ENCODE data around the gene ACTG1. TPM values are rescaled to one million over a fixed set of nuclear protein-coding genes. Genes with fewer than 3 reads are reported as not detected.

Gene ACTG1
- total RNA-seq, 1 experiment from 2014 or later = 2,634 TPM

DNA sequence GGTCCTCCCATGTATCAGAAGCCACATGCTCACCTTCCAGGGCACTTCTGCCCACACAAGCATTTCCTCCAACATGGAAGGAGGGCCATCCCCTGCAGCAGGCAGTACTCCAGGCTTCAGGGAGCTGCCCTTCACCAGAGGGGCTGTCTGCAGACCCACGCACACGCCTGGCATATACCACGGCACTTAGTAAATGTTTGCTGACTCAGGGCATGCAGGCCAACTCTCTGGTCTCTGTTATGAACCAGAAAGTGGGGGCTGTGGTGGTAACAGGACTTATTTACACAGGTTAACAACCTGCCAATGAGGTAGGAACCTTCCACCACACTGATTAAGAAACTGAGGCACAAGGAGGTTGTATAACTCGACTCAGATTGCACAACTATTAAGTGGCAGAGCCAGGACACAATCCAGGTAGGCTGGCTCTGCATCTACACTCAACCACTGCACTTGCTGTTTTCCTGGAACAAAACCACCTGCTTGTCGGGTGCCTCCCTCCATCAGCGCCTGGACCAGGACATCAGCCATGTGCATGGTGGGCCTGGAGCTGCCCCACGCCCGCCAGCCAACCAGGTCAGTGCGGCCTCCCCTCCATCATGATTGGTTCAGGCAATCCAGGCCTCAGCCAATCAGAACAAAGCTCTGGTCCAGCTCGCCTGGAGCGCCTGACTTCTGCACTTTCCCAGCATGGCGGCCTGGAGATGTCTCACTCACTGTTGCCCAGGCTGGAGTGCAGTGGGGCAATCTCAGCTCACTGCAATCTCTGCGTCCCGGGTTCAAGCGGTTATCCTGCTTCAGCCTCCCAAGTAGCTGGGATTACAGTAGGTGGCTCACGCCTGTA, 19.2 kb downstream of the ACTG1 start:
- Histone ChIP-seq H3K9me3 (ENCODE audit: low read length) (no peaks in the 10 kb centered on the region), H2AFZ (ENCODE audit: low read length) (no peak overlapping the region), H3K4me3 (ENCODE audit: low read length) (no peak overlapping the region), H3K4me1 (ENCODE audit: low read length) (peaks cover 5% of the 10 kb centered on the region), H3K27me3 (ENCODE audit: low read length) (no peaks in the 10 kb centered on the region), H3K79me2 (ENCODE audit: low read length) (no peaks in the 10 kb centered on the region), H3K9me2 (replicated peaks; ENCODE audit: insufficient read depth, low read length) (no peaks in the 10 kb centered on the region), H3K36me3 (ENCODE audit: insufficient read depth, low read length) (no peaks in the 10 kb centered on the region), H4K20me1 (ENCODE audit: insufficient read depth, low read depth, low read length) (no peaks in the 10 kb centered on the region), H3K27ac (ENCODE audit: low read length) (no peak overlapping the region), H3K4me2 (ENCODE audit: low read depth, low read length, poor library complexity, severe bottlenecking) (no peak overlapping the region), H3K9ac (ENCODE audit: low read length) (no peak overlapping the region)
- no peak for DNase-seq

DNA sequence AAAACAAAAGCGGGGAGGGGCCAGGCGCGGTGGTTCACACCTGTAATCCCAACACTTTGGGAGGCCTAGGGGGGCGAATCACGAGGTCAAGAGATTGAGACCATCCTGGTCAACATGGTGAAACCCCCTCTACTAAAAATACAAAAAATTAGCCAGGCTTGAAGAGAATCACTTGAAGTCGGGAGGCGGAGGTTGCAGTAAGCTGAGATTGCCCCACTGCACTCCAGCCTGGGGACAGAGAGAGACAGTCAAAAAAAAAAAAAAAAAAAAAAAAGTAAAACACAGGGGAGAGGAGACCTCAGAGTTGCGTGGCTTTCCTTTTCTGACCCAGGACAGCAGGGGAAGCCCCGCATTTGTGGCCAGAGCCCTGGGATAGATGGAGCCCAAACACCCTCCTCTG, 19.9 kb downstream of the ACTG1 start:
- H3K27ac ChIP-seq (ENCODE audit: low read length) = no peak overlapping the region
- H3K4me2 ChIP-seq (ENCODE audit: low read depth, low read length, poor library complexity, severe bottlenecking) = no peak overlapping the region
- H4K20me1 ChIP-seq (ENCODE audit: insufficient read depth, low read depth, low read length) = no peaks in the 10 kb centered on the region
- no peaks in the 10 kb centered on the region for H3K9me3 ChIP-seq (ENCODE audit: low read length)
- H3K9ac ChIP-seq (ENCODE audit: low read length) = no peak overlapping the region
- H3K4me3 ChIP-seq (ENCODE audit: low read length) = no peak overlapping the region
- no peaks in the 10 kb centered on the region for H3K9me2 ChIP-seq (replicated peaks; ENCODE audit: insufficient read depth, low read length)
- peaks cover 5% of the 10 kb centered on the region for H3K4me1 ChIP-seq (ENCODE audit: low read length)
- H2AFZ ChIP-seq (ENCODE audit: low read length) = no peak overlapping the region
- no peaks in the 10 kb centered on the region for H3K27me3 ChIP-seq (ENCODE audit: low read length)
- no peaks in the 10 kb centered on the region for H3K79me2 ChIP-seq (ENCODE audit: low read length)
- H3K36me3 ChIP-seq (ENCODE audit: insufficient read depth, low read length) = no peaks in the 10 kb centered on the region
- DNase-seq = no peak

DNA sequence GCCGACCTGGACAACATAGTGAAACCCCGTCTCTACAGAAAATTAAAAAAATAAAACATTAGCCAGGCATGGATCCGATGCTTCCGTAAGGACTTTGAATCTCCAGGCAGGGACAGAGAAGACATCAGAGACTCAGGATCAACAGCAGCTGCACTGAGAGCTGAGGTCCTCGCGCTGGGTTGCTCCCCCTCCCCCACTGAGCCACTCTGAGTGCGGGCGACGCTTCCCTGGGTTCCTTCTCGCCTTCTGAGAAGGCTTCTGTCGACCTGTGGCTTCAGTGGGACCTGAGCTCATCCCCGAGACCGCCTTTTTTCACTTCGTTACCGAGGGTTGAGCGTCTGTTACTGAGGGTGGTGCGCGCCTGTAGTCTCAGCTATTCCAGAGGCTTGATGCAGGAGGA, 20.4 kb downstream of the ACTG1 start:
- Histone ChIP-seq H3K79me2 (ENCODE audit: low read length) (no peaks in the 10 kb centered on the region), H3K4me2 (ENCODE audit: low read depth, low read length, poor library complexity, severe bottlenecking) (no peak overlapping the region), H3K27ac (ENCODE audit: low read length) (no peak overlapping the region), H2AFZ (ENCODE audit: low read length) (no peak overlapping the region), H3K4me3 (ENCODE audit: low read length) (no peak overlapping the region), H3K9me3 (ENCODE audit: low read length) (no peaks in the 10 kb centered on the region), H3K9me2 (replicated peaks; ENCODE audit: insufficient read depth, low read length) (no peaks in the 10 kb centered on the region), H3K27me3 (ENCODE audit: low read length) (no peaks in the 10 kb centered on the region), H3K36me3 (ENCODE audit: insufficient read depth, low read length) (no peaks in the 10 kb centered on the region), H3K9ac (ENCODE audit: low read length) (no peak overlapping the region), H4K20me1 (ENCODE audit: insufficient read depth, low read depth, low read length) (no peaks in the 10 kb centered on the region), H3K4me1 (ENCODE audit: low read length) (peaks cover 5% of the 10 kb centered on the region)
- DNase-seq = no peak

DNA sequence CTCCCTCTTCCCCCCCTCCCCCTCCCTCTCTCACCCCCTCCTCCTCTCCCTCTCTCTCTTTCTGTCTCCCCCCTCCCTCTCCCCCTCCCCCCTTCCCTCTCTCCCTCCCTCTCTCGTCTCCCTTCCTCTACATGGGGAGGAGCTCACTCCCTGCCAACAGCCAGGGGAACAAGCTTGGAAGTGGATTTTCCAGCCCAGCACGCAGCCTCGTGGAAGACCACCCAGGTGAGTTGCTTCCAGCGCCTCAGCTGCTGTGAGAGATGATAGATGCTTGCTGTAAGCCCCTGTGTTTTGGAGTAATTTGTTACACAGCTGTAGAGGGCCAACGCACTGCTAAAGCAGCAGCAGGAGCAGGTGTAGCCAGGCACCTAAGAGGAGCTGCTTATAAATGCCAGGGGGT, 20.8 kb downstream of the ACTG1 start:
- Histone ChIP-seq H3K27me3 (ENCODE audit: low read length) (no peaks in the 10 kb centered on the region), H3K4me2 (ENCODE audit: low read depth, low read length, poor library complexity, severe bottlenecking) (no peak overlapping the region), H3K36me3 (ENCODE audit: insufficient read depth, low read length) (no peaks in the 10 kb centered on the region), H3K4me3 (ENCODE audit: low read length) (no peak overlapping the region), H3K79me2 (ENCODE audit: low read length) (no peaks in the 10 kb centered on the region), H3K4me1 (ENCODE audit: low read length) (peaks cover 5% of the 10 kb centered on the region), H4K20me1 (ENCODE audit: insufficient read depth, low read depth, low read length) (no peaks in the 10 kb centered on the region), H3K9me2 (replicated peaks; ENCODE audit: insufficient read depth, low read length) (no peaks in the 10 kb centered on the region), H3K9me3 (ENCODE audit: low read length) (no peaks in the 10 kb centered on the region), H3K27ac (ENCODE audit: low read length) (no peak overlapping the region), H3K9ac (ENCODE audit: low read length) (no peak overlapping the region), H2AFZ (ENCODE audit: low read length) (no peak overlapping the region)
- DNase-seq = no peak

DNA sequence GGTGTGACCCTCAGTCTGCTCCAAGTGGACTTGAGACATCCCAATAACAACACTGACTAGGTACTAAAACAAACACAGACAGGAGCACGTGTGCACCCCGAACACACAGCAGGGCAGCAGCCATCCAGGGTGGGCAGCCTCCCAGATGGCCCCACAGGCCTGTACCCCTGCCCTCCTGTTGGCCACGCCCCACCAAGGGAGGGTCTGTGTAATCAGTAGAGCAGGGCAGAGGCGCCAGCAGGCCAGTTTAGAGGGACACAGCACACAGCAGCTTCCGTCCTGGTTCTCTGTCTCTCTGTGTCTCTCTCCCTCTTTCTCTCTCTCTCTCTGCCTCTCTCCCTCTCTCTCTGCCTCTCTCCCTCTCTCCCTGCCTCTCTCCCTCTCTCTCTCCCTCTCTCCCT, 21.4 kb downstream of the ACTG1 start:
- Histone ChIP-seq H2AFZ (ENCODE audit: low read length) (no peak overlapping the region), H4K20me1 (ENCODE audit: insufficient read depth, low read depth, low read length) (no peaks in the 10 kb centered on the region), H3K4me2 (ENCODE audit: low read depth, low read length, poor library complexity, severe bottlenecking) (no peak overlapping the region), H3K27ac (ENCODE audit: low read length) (no peak overlapping the region), H3K9me2 (replicated peaks; ENCODE audit: insufficient read depth, low read length) (no peaks in the 10 kb centered on the region), H3K4me1 (ENCODE audit: low read length) (peaks cover 5% of the 10 kb centered on the region), H3K9ac (ENCODE audit: low read length) (no peak overlapping the region), H3K4me3 (ENCODE audit: low read length) (no peak overlapping the region), H3K27me3 (ENCODE audit: low read length) (no peaks in the 10 kb centered on the region), H3K36me3 (ENCODE audit: insufficient read depth, low read length) (no peaks in the 10 kb centered on the region), H3K9me3 (ENCODE audit: low read length) (no peaks in the 10 kb centered on the region), H3K79me2 (ENCODE audit: low read length) (no peaks in the 10 kb centered on the region)
- DNase-seq = no peak

DNA sequence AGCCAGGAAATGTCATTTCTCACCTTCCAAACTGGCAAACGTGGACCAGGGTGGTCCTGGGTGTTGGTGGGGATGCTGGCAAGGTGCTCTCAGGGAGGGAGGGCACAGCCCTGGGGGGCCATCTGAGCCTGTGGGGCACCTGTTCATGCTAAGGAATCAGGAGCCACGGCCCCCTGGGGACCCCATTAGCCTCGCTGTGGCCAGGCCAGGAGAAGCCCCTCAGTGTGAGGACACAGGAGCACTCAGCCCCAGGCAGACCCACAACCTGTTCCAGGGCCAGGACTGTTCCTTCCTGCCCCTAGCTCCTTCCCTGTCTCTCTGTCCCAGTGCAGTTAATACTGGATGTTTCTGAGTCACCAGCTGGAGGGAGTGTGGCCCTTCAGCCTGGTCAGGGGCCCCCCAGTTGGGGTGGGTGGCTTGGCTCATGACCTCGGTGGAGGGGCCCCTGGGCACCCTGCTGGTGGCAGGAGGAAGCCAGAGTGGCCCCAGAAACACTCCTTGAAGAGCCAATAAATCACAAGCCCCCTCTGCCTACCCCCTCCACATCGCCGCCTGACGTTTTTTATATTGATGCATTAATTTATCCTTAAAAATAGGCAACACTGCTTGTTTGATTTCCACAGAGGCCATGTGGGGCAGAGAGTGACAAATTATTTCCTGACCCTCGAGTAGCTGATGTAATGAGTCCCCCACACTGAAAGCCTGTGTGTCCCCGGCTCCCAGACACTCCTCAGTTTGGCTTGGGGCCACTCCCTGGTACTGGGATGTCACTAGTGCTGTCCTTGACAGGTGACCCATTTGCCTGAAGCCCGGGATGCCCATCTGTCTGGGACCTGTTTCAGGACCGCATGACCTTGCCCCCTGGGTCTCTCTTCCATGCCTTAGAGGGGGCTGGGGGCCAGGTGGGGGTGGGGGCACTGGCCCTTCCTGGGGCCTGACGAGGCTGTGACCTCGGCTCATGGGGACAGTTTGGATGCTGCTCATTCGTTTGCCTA, 22.3 kb downstream of the ACTG1 start:
- H3K9ac ChIP-seq (ENCODE audit: low read length) = no peak overlapping the region
- H3K9me2 ChIP-seq (replicated peaks; ENCODE audit: insufficient read depth, low read length) = no peaks in the 10 kb centered on the region
- no peak overlapping the region for H3K27ac ChIP-seq (ENCODE audit: low read length)
- H2AFZ ChIP-seq (ENCODE audit: low read length) = no peak overlapping the region
- no peak overlapping the region for H3K4me2 ChIP-seq (ENCODE audit: low read depth, low read length, poor library complexity, severe bottlenecking)
- DNase-seq = no peak
- no peaks in the 10 kb centered on the region for H3K27me3 ChIP-seq (ENCODE audit: low read length)
- no peaks in the 10 kb centered on the region for H3K36me3 ChIP-seq (ENCODE audit: insufficient read depth, low read length)
- H3K4me1 ChIP-seq (ENCODE audit: low read length) = peaks cover 5% of the 10 kb centered on the region
- no peak overlapping the region for H3K4me3 ChIP-seq (ENCODE audit: low read length)
- no peaks in the 10 kb centered on the region for H3K79me2 ChIP-seq (ENCODE audit: low read length)
- H3K9me3 ChIP-seq (ENCODE audit: low read length) = no peaks in the 10 kb centered on the region
- H4K20me1 ChIP-seq (ENCODE audit: insufficient read depth, low read depth, low read length) = no peaks in the 10 kb centered on the region

DNA sequence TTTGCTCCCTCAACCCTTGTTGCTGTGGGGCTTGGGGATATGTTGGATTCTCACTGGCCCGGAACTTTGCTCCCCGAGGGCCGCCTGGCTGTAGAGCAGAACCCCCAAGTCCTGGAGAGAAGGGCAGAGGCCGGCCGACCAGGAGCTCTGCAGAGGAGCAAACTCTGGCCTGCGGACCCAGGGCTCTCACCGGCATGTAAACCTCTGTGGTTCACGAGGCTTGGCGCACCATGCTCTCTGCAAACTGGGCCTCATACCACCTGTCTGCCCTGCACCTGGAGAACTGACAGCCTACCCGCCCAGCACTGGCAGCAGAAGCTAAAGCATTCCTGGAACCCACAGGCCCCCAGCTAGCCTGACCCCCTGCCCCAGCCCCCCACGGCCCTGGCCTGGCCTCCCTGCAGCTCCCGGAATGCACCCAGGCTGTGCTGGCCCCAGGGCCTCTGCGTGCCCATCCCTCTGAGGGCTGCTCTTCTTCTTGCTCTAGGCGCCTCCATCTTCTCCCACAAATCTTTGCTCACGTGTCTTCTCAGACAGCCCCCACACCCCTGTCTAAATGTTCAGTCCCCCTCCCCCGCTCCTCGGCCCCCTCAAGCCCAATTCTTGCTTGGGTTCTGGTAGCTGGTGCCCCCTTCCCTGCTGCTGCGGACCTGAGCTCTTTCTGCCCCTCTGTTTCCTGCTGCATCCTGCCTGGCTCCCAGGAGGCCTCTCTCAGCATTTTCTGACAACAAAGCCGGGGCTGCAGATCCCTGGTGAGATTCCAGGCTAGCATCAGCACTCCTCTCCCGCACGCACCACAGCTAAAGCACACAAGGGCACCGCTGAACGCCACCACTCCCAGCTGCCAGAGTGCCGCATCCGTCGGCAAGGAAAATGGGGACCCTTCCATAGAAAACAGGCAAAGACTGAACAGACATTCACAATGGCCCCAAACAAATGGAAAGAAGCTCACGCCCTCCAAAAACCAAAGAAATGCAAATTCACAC, 23.3 kb downstream of the ACTG1 start:
- Histone ChIP-seq H3K9me2 (replicated peaks; ENCODE audit: insufficient read depth, low read length) (no peaks in the 10 kb centered on the region), H3K79me2 (ENCODE audit: low read length) (no peaks in the 10 kb centered on the region), H4K20me1 (ENCODE audit: insufficient read depth, low read depth, low read length) (no peaks in the 10 kb centered on the region), H3K36me3 (ENCODE audit: insufficient read depth, low read length) (no peaks in the 10 kb centered on the region), H3K9me3 (ENCODE audit: low read length) (no peaks in the 10 kb centered on the region), H3K9ac (ENCODE audit: low read length) (no peak overlapping the region), H3K4me1 (ENCODE audit: low read length) (peaks cover 7% of the 10 kb centered on the region), H2AFZ (ENCODE audit: low read length) (no peak overlapping the region), H3K27ac (ENCODE audit: low read length) (no peak overlapping the region), H3K27me3 (ENCODE audit: low read length) (no peaks in the 10 kb centered on the region), H3K4me3 (ENCODE audit: low read length) (no peak overlapping the region), H3K4me2 (ENCODE audit: low read depth, low read length, poor library complexity, severe bottlenecking) (no peak overlapping the region)
- no peak for DNase-seq
